ENCODE measurements around the gene ADIPOQ. TPM values are rescaled to one million over a fixed set of nuclear protein-coding genes. Genes with fewer than 3 reads are reported as not detected.
A peak's percentile ranks its signal among the peaks of the same experiment; 100 is the strongest.

ADIPOQ gene
- total and polyA plus RNA-seq, 8 donors, result under 0.01 to 11.1 (median 1.4) TPM; not detected in 1

DNA sequence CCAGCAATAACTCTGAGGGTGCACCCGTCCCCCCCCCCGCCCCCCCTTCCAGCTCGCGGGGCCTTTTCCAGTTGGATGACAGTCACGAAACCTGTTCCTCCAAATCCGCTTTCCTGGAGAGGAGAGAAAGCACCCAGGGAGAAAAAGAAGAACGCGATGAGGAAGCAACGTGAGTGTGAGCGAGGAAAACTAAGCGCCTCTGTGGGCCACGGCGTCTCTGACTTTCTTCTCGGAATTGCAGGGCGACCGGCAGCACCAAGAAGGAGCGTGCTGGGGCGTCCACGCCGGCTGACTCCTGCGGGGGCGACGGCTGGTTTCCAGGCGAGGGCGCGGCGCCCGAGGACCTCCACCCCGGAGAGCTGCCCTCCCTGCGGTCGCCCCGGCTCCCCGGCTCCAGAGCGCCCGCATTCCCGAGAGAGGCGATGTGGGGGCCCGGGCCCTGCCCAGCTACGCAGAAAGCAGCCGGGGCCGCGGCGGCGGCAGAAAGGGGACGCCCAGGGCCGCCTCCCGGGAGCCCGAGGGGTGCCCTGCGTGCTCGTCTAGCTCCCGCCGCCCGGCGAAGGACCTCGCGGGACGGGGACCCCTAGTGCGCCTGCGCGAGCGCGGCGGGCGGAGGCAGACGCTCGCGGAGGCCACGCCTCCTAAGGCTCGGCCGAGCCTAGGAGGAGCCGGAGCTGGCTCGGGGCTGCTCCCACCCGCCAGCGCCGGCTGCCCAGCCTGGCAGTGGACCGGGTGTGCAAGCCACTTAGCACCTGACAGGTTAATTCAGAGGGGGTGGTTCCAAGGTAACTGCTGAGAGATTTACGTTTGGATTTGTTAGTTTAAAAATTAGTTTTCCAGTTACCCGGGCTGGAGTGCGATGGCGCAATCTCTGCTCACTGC, 15.3 kb upstream of the ADIPOQ start:
- 2 to 6% (median 2%) methylated on average over 22 to 80 of the region's 80 CpGs for WGBS, 5 donors

DNA sequence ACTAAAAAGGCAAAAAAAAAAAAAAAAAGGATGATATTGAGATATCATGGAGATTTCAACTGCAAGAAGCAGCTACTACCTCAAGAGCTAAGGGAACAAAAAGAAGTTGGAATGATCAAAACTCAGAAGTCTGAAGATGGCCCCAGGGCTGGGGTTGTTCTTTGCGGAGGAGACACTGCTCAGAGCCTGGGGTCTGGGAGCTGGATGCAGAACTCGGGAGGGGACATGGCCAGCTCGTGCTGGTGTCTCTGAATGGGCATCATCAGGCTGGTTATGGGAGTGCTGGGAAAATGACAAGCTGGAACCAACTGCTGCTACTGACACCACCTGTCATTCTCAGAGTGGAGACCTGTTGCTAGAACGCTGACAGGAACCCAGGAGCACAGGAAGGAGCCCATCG, 14.2 kb upstream of the ADIPOQ start:
- no peak for DNase-seq
- H3K27ac ChIP-seq, result no peak overlapping the region
- WGBS, 5 donors, result 20 to 30% (median 25%) methylated on average over 5 of the region's 5 CpGs
- no peaks in the 10 kb centered on the region for H3K36me3 ChIP-seq
- intact Hi-C loops (cut with DNase I; ENCODE audit: low total_unique reads), result no loop called here
- no peak for TF ChIP-seq POLR2A (IDR thresholded peaks at IDR 0.05)
- TF ChIP-seq EP300 (IDR thresholded peaks at IDR 0.05), result no peak
- TF ChIP-seq POLR2AphosphoS5 (IDR thresholded peaks at IDR 0.05), result no peak
- TF ChIP-seq CTCF (IDR thresholded peaks at IDR 0.05), result no peak
- H3K27me3 ChIP-seq, result peaks cover 3 to 86% (median 58%) of the 10 kb centered on the region in 3 donors
- no peaks in the 10 kb centered on the region for H3K9me3 ChIP-seq
- H3K4me3 ChIP-seq, result no peak overlapping the region
- H3K4me1 ChIP-seq, result peaks cover 0 to 34% (median 28%) of the 10 kb centered on the region in 4 donors

More for the DNA sequence above, 15.3 kb upstream of the ADIPOQ start:
- Histone ChIP-seq H3K4me3 (peak overlapping the region; percentile 65 to 74 (median 68)), H3K9me3 (no peaks in the 10 kb centered on the region), H3K4me1 (peaks cover 0 to 34% (median 28%) of the 10 kb centered on the region in 4 donors), H3K27me3 (peaks cover 3 to 86% (median 61%) of the 10 kb centered on the region in 3 donors), H3K27ac (peak overlapping the region in 4 of 5 donors; percentile 52 to 77 (median 68)), H3K36me3 (no peaks in the 10 kb centered on the region)
- intact Hi-C loops (cut with DNase I; ENCODE audit: low total_unique reads), result no loop called here
- TF ChIP-seq POLR2A (IDR thresholded peaks at IDR 0.05) (no peak), POLR2AphosphoS5 (IDR thresholded peaks at IDR 0.05) (peak; percentile 29 to 81 (median 49))
- peak; percentile 84 to 95 for DNase-seq

DNA sequence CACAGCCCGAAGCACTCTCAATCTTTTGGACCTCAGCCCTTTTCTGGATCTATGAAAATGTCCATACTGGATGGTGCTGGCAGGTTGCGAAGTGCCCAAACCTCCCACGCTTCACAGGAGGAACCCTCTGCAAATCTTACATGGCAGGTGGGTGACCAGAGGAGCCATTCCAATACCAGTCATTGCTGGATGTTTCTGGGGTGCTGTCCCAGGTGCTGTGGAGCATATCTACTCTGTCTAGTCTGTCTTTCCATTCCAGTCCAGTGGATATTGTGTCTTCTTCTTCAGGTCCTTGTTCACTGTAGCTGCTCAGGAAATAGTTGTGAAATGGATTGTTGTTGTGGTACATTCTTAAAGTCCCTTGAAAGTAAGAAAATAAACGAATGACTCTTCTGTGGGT, 10.7 kb upstream of the ADIPOQ start:
- intact Hi-C loops (cut with DNase I; ENCODE audit: low total_unique reads), result no loop called here
- 61 to 86% (median 72%) methylated on average over 4 of the region's 4 CpGs for WGBS, 5 donors
- H3K27me3 ChIP-seq, result peaks cover 3 to 60% (median 27%) of the 10 kb centered on the region in 3 donors

DNA sequence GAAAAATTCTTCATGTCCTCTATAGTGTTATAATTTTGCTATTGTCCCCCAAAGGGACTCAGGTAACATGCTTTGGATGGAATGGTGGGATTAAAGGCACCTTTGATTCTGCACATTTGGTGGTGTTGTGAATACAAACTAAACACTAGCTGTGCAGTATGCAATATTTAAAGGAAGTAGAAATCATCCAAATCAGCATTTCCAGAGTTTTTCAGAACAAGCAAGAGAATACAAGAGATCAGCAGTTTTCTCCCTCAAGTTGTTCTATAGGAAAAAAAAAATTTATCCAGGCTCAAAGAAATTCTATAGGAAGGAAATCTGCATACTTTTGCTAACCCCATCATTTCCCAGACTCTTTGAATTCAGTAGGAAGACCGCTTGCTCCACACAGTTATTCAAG, 10.2 kb upstream of the ADIPOQ start:
- 83 to 96% (median 88%) methylated on average over 1 of the region's 1 CpG for WGBS, 5 donors
- Histone ChIP-seq H3K36me3 (no peaks in the 10 kb centered on the region), H3K27ac (no peak overlapping the region), H3K27me3 (peaks cover 3 to 59% (median 27%) of the 10 kb centered on the region in 3 donors), H3K4me1 (peaks cover 0 to 12% (median 5%) of the 10 kb centered on the region in 4 donors), H3K4me3 (no peak overlapping the region), H3K9me3 (no peaks in the 10 kb centered on the region)
- intact Hi-C loops (cut with DNase I; ENCODE audit: low total_unique reads), result no loop called here
- DNase-seq, result no peak
- TF ChIP-seq POLR2AphosphoS5 (IDR thresholded peaks at IDR 0.05) (no peak), POLR2A (IDR thresholded peaks at IDR 0.05) (no peak), EP300 (IDR thresholded peaks at IDR 0.05) (no peak), CTCF (IDR thresholded peaks at IDR 0.05) (no peak)

More for the DNA sequence above, 10.7 kb upstream of the ADIPOQ start:
- Histone ChIP-seq H3K9me3 (no peaks in the 10 kb centered on the region), H3K4me1 (peaks cover 0 to 13% (median 9%) of the 10 kb centered on the region in 4 donors), H3K27ac (no peak overlapping the region), H3K4me3 (no peak overlapping the region), H3K36me3 (no peaks in the 10 kb centered on the region)
- no peak for TF ChIP-seq POLR2A (IDR thresholded peaks at IDR 0.05)
- TF ChIP-seq CTCF (IDR thresholded peaks at IDR 0.05), result no peak
- TF ChIP-seq POLR2AphosphoS5 (IDR thresholded peaks at IDR 0.05), result no peak
- TF ChIP-seq EP300 (IDR thresholded peaks at IDR 0.05), result no peak
- no peak for DNase-seq

Measured in stomach (tissue), 9 donors.